Measurements from ENCODE around the gene NT5M.

Gene NT5M

DNA sequence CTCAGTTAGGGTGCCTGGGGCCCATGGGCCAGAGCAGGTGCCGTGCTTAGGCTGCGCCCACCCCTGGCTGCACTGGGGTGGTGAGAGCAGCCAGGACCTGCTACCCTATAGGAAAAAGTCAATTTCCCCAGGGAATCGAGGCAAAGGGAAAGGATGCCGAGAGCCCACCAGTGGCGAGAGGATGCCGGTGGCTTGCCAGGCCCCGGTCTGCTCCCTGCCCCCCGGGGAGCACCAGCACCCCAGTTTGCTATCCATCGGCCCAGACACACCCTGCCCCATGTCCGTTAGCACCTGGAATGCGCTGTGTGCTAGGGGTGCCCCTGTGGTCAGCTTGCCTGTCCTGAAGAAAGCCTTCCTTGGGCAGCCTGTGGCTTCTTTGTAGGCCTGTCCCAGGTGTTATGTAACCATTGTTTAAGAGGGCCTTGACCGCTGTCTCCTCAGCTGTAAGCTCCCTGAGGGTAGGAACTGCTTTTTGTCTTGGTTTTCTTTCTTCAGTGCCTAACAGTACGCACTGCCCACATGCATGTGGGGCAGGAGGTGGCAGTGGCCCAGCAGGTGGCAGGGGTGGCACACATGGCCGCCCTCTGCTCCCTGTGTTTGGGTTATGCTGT lies 40.8 kb downstream of the NT5M start:
- TF ChIP-seq ZNF274 (IDR thresholded peaks at IDR 0.05; ENCODE audit: low read depth, low read length), result no peak
- no peak overlapping the region for H3K4me3 ChIP-seq (ENCODE audit: low read length)

DNA sequence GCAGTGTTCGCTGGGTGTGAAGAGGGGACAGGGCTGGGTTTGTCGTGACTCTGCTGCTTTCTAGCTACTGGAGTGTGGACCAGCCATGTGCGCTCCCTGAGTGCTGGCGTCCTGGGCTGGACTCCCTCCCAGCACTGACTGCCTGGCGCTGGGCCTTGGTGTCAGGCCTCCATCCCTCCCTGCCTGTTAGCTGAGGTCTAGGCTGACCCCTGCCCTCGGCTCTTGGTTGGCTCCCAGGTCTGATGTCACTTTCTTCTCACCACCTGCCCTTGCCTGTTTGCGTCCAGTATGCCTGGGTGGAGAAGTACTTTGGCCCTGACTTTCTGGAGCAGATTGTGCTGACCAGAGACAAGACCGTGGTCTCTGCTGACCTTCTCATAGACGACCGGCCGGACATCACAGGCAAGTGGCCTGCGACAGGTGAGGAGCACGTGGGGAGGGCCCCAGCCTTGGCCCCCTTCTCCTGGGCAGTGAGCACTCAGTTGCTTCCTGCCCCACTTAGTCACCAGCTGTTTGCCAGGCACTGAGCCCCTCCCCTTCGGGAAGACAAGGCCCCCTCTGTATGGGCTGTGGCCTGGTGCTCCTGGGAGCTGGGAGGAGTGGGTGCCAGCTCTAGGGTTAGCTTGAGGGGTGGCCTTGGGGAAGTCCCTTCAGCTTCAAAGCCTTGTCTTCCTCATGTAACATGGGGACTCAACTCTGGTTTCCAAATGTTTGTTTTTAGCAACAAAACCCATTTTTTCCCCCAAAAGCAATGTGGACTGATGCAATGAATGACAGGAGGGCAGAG lies 41.5 kb downstream of the NT5M start:
- no peak overlapping the region for H3K4me3 ChIP-seq (ENCODE audit: low read length)
- TF ChIP-seq ZNF274 (IDR thresholded peaks at IDR 0.05; ENCODE audit: low read depth, low read length), result no peak

DNA sequence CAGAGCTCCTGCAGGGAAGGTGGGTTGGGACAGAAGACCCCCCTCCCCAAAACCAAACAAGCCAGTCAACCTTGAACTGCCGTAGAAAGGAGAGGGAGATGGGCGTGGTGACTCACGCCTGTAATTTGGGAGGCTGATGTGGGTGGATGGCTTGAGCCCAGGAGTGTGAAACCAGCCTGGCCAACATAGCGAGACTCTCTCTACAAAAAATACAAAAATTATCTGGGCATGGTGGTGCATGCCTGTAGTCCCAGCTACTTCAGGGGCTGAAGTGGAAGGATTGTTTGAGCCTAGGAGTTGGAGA lies 42.1 kb downstream of the NT5M start:
- no peak for TF ChIP-seq ZNF274 (IDR thresholded peaks at IDR 0.05; ENCODE audit: low read depth, low read length)

DNA sequence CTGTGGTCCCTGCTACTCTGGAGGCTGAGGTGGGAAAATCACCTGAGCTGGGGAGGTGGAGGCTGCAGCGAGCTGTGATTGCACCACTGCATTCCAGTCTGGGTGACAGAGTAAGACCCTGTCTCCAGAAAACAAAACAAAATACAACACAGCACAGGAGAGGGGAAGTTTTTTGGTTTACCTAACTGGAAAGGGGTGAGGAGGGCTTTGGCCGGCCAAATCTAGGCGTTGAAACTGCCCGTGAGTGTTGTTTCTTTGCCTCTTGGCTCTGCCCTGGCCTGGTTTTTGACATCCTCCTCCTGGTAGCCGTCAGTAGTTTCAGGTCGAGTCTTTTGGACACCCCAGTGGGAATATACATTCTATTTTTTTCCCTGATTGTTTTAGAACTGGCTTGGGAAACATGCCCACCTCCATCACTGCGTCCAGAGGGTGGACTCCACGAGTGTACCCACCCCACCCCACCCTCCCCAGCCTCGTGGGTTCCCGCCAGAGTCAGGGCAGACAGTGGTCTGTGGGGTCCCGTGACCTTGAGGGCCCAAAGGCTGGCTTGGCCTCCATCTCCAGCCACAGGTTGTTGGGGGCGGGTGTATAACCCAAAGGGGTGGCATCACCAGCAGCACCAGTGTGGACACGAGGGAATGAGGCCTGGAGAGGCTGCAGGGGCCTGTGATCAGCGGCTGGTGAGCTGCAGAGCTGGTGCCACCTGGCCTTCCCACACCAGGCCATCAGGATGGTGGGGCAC lies 42.7 kb downstream of the NT5M start:
- TF ChIP-seq ZNF274 (IDR thresholded peaks at IDR 0.05; ENCODE audit: low read depth, low read length), result no peak
- H3K4me3 ChIP-seq (ENCODE audit: low read length), result no peak overlapping the region

More for the DNA sequence above, 42.1 kb downstream of the NT5M start:
- no peak overlapping the region for H3K4me3 ChIP-seq (ENCODE audit: low read length)

DNA sequence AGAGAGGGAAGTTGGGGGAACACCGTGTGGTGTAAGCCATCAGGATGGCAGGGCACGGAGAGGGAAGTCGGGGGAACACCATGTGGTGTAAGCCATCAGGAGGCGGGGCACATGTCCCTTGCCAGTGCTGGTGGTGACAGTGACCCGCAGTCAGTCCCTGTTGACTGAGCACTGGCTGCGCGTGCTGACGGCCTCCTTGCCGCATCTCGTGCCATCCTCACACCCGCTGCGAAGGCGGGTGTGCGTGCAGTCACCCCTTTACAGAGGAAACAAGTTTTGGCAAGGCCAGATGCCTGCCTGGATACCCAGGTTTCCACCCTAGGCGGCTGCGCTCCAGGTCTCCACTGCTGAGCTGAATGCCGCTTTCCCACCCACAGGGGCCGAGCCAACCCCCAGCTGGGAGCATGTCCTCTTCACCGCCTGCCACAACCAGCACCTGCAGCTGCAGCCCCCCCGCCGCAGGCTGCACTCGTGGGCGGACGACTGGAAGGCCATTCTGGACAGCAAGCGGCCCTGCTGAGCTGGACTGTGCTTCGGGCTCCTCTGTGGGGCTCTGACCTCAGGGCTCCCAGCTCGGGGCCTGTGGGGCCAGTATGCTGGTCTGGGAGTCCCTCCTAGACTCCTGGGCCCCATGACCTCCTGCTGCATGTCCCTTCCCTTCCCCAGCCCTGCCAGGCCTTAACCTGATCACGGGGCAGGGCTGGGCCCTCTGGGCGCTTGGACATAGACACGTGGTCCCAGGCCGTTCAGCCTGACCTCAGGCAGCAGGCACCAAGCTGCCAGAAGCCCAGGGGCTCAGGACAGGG lies 43.5 kb downstream of the NT5M start:
- no peak for TF ChIP-seq ZNF274 (IDR thresholded peaks at IDR 0.05; ENCODE audit: low read depth, low read length)
- no peak overlapping the region for H3K4me3 ChIP-seq (ENCODE audit: low read length)

DNA sequence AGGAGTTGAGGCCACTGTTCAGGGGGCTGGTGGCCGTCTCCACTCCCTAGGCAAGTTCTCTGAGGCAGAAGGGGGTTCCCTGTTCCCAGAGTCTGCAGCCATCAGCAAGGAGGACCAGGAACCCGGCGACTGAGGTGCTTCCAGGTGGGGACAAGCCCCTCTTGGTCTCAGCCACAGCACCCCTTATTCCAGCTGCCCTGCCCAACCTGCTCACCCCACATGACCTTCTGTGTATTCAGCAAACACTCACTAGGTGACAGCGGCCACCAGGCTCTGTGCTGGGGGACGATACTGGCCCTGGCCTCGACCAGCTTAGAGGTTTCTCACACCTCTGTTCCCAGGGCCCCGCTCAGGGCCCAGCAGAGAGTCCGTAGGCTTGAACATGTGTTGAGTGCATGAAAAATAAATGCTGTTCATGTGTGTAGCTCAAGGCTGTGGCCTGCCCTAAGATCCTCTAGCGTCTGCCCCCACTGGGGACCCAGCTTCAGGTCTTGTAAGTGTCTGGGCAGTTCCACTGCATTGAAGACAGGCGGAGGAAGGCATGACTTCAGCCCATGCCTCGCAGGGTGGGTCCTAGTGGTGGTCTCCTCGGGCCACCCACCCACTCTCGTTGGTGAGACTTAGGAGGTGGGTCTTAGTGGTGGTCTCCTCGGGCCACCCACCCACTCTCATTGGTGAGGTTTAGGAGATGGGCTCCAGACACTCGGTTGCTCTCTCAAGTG lies 44.2 kb downstream of the NT5M start:
- no peak overlapping the region for H3K4me3 ChIP-seq (ENCODE audit: low read length)
- TF ChIP-seq ZNF274 (IDR thresholded peaks at IDR 0.05; ENCODE audit: low read depth, low read length), result no peak

DNA sequence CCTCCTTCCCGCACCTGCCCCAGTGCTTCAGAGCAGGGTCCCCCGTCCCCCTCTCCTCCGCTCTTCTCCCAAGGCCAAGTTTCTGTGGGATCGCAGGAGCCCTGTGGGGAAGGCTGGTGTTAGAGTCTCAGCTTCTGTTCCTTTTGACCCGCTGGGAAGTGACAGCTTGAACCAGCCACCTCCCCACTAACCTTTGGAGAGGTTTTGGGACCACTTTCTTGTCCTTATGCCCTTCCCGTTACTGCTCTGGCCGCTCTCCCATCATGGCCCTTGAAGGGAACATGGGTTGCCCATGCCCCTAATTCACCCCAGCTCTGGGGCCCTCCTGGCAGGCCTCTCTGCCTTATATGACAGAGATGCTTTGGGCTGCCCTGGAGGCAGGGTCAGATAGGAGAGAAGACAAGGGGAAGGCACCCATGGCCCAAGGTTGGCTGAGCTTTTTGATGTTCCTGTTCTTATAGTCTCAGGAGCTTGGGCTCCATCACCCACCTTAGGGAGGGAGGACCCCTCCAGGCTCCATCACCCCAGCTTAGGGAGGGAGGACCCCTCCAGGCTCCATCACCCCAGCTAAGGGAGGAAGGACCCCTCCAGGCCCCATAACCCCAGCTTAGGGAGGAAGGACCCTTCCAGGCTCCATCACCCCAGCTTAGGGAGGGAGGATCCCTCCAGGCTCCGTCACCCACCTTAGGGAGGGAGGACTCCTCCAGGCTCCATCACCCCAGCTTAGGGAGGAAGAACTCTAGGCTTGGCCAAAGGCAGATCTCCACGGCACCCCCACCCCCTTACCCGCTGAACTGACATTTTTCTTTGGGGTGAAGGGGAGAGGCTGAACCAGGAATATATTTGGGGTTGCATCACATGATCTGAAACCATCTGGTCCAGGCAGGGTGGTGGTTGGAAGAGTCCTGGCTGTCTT lies 45.0 kb downstream of the NT5M start:
- no peak overlapping the region for H3K4me3 ChIP-seq (ENCODE audit: low read length)
- TF ChIP-seq ZNF274 (IDR thresholded peaks at IDR 0.05; ENCODE audit: low read depth, low read length), result no peak

DNA sequence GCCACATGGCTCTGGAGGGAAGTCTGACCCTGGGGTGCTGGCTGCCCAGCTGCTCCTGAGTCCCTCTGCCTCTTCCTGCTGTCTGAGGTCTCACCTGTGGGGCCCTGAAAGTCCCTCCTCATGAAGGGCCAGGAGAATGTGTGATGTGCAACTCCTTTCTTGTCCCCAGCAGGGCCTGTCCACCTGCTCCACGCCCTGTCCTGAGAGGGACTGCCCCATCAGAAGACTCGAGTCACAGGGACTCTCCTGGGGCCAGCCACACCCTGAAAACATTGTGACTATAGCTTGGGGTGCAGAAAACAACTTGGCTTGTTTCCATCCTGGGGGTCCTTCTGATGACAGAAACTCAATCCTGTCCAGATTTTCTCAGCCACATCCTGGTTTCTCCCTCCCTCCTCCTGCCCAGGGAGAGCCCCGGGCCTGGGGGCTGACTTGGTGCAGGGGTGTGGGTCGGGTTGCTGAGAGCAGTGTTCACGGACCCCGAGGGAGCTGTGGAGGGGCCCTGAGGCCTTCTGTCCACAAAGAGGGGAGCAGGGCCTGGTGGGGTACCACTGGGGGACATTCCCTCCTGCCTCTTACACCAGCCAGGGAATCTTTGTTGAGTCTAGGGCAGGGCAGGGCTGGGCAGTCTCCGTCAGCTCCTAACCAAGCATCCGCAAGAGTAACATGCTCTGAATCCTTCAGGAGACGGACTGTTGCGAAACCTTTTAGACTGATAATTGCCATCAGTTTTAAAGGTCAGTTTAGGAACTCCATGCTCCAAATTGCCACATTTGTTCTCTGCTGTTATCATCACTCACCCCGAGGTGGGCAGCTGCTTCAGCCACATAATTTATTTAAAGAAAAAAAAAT lies 45.9 kb downstream of the NT5M start:
- H3K4me3 ChIP-seq (ENCODE audit: low read length), result no peak overlapping the region
- no peak for TF ChIP-seq ZNF274 (IDR thresholded peaks at IDR 0.05; ENCODE audit: low read depth, low read length)

DNA sequence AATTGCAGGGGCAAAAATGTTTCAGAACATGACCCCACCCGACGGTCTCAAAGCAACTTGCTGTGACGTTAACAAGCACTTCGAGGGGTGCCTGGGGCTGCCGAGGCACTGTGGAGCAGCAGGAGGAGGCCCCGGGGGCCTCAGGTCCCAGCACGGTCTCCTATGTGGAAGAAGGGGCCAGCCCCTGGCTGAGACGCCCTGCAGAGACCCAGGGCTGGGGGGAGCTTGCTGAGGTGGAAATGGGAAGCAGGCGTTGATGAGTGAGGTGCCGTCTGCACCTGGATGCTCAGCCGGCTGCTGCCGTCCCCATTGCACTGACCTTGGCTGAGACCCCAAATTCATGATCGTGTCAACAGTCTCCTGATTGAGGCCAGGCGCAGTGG lies 46.5 kb downstream of the NT5M start:
- no peak overlapping the region for H3K4me3 ChIP-seq (ENCODE audit: low read length)
- TF ChIP-seq ZNF274 (IDR thresholded peaks at IDR 0.05; ENCODE audit: low read depth, low read length), result no peak

DNA sequence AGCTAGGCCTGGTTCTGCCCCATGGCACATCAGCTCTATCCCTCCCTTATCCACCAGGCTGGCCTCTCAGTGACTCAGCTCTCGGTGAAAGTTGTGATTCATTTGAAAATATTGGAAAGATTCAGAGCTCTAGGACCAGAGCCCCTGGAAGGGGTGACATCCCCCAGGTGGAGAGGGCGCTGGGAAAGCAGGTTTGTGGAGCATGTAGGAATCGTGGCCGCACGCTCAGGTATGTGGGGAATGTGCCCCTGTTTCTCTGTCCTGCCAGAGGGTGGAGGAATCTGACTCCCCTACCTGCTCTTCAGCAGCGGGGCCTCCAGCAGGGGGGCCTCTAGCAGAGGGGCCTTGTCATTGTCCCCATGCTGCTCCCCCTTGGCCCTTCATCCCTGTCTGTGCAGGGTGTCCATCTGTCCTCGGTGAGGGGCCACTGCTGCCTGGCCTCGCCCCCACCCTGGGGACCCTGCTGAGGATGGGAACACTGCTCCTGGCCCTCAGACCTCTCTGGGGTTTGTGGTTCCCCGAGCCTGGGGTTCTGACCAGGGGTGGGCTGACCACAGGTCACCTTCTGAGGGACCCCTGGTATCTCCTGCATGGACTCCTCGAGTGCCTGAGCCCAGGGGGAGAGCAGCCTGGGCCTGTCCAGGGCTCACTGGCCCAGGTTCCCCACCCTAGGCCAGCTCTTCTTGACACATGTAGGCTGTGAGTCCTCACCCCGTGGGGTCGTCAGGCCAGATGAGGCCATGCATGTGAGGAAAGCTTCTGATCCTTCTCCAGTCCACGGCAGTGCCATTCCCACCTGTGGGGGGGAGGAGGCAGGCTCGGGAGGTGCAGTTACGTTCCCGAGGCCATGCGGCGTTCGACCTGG lies 47.5 kb downstream of the NT5M start:
- no peak for TF ChIP-seq ZNF274 (IDR thresholded peaks at IDR 0.05; ENCODE audit: low read depth, low read length)
- no peak overlapping the region for H3K4me3 ChIP-seq (ENCODE audit: low read length)

DNA sequence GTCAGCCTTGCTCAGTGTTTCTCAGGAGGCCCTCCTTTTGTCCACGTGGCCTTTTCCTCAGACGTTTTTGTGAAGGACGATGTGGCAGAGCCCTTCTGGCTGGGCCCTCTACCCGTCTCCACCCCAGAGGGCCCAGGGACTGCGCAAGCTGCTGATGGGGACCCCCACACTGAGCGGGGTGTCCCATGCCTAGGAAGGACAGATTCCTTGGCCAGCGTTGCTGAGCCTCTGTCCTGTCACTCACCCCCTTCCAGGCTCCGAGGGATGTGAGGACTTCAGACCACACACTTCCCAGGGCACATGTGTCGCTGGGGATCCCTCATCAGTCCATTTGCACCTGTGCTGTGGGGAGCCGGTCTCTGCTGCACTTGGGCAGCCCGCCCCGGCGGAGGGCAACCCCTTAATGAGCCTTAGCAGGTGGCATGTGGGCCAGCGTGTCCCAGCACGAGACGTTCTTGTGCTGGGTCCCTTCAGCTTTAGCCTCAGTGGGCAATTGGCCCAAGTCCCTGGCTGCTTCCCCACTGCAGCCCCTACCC lies 48.3 kb downstream of the NT5M start:
- TF ChIP-seq ZNF274 (IDR thresholded peaks at IDR 0.05; ENCODE audit: low read depth, low read length), result no peak
- no peak overlapping the region for H3K4me3 ChIP-seq (ENCODE audit: low read length)

Measured in GM08714 (cell line).